HepG2 (cell line): ENCODE results near the gene C14orf119. TPM values are rescaled to one million over a fixed set of nuclear protein-coding genes. Genes with fewer than 3 reads are reported as not detected.

Source experiments
- ATF1 ChIP-seq: IDR thresholded peaks from 2 replicates; pipeline ENCODE4 v1.6.1; 2016; ENCODE audit warnings: mild to moderate bottlenecking, control low read depth
- ATF7-NPFF ChIP-seq: sonication (generic); formaldehyde crosslinking; IDR thresholded peaks from 2 replicates; pipeline ENCODE4 v1.8.1; 2023; ENCODE audit warnings: mild to moderate bottlenecking, low read depth, missing genetic modification reagents, moderate library complexity
- GABPA ChIP-seq, 2 experiments: IDR thresholded peaks; 2 replicates each; pipeline ENCODE4 v1.6.1; 2011 to 2016; ENCODE audit warnings: low read depth in 2 of 2, low read length in 1 of 2, missing biosample characterization in 1 of 2, missing genetic modification characterization in 1 of 2
- HNF4A ChIP-seq: sonication (generic); formaldehyde crosslinking; IDR thresholded peaks from 2 replicates; pipeline ENCODE4 v1.4.0; 2020; ENCODE audit warnings: missing genetic modification reagents
- IKZF4 ChIP-seq: sonication (generic); formaldehyde crosslinking; IDR thresholded peaks from 2 replicates; pipeline ENCODE4 v1.5.1; 2020; ENCODE audit warnings: borderline replicate concordance, mild to moderate bottlenecking, low read depth, missing genetic modification reagents; ENCODE audit errors: not compliant biosample characterization
- KLF11 ChIP-seq: IDR thresholded peaks from 2 replicates; pipeline ENCODE4 v1.6.1; 2016; ENCODE audit warnings: missing compliant biosample characterization
- MTA1 ChIP-seq: sonication (generic); formaldehyde crosslinking; IDR thresholded peaks from 2 replicates; pipeline ENCODE4 v1.4.0; 2020; ENCODE audit warnings: missing genetic modification reagents, mild to moderate bottlenecking, borderline replicate concordance
- NFRKB ChIP-seq: fragments of 450-650 bp; IDR thresholded peaks from 2 replicates; pipeline ENCODE4 v1.6.1; 2017
- NR2C2 ChIP-seq: sonication (generic); formaldehyde crosslinking; IDR thresholded peaks from 2 replicates; pipeline ENCODE4 v1.4.0; 2020; ENCODE audit warnings: missing genetic modification reagents, mild to moderate bottlenecking, moderate library complexity, borderline replicate concordance
- SYNCRIP ChIP-seq: fragments of 200-400 bp; formaldehyde crosslinking; IDR thresholded peaks from 2 replicates; pipeline ENCODE4 v1.6.1; 2018; ENCODE audit warnings: mild to moderate bottlenecking, low read depth, low read length; ENCODE audit not compliant: insufficient read depth
- TAF15 ChIP-seq: fragments of 200-400 bp; formaldehyde crosslinking; IDR thresholded peaks from one replicate; pipeline ENCODE4 v1.6.1; 2018; ENCODE audit warnings: mild to moderate bottlenecking, low read depth, low read length; ENCODE audit not compliant: poor library complexity, severe bottlenecking
- ZNF234 ChIP-seq: sonication (generic); formaldehyde crosslinking; conservative IDR thresholded peaks from 2 replicates; pipeline ENCODE4 v1.5.1; 2020; ENCODE audit warnings: mild to moderate bottlenecking, missing genetic modification reagents
- ZNF263 ChIP-seq: sonication (generic); formaldehyde crosslinking; IDR thresholded peaks from 2 replicates; pipeline ENCODE4 v1.4.0; 2020; ENCODE audit warnings: missing genetic modification reagents
- ZNF264 ChIP-seq: sonication (generic); formaldehyde crosslinking; IDR thresholded peaks from 2 replicates; pipeline ENCODE4 v1.4.0; 2020; ENCODE audit warnings: missing genetic modification reagents
- ZNF282 ChIP-seq: fragments of 450-650 bp; IDR thresholded peaks from 2 replicates; pipeline ENCODE4 v1.6.1; 2018; ENCODE audit not compliant: partially characterized antibody
- ZNF761 ChIP-seq: sonication (generic); formaldehyde crosslinking; conservative IDR thresholded peaks from 2 replicates; pipeline ENCODE4 v1.4.0; 2020; ENCODE audit warnings: mild to moderate bottlenecking, missing genetic modification reagents
- ZNF766 ChIP-seq: sonication (generic); formaldehyde crosslinking; IDR thresholded peaks from 2 replicates; pipeline ENCODE4 v1.5.0; 2020; ENCODE audit warnings: missing genetic modification reagents, borderline replicate concordance
- polyA plus RNA-seq, 8 experiments: library from polyadenylated mRNA; depleted of rRNA in 3 of 8; stranded (reverse) in 7 of 8; unstranded in 1 of 8; fragments of >200 nt; fragmentation: Illumina TruSeq in 4 of 8; extraction: Trizol in 4 of 8; gene quantifications; 2 replicates each; pipeline versions ENCODE4 v1.2.1 to v1.2.3, GENCODE V29; 2011 to 2016; ENCODE audit warnings: low read depth in 4 of 8, missing spikeins in 1 of 8, mixed read lengths in 1 of 8; ENCODE audit not compliant: insufficient read depth in 1 of 8
- total RNA-seq, 5 experiments: library from RNA; depleted of rRNA; stranded (reverse); fragments of >200 nt; fragmentation: Illumina TruSeq; extraction: Trizol; gene quantifications; 2 replicates each; pipeline ENCODE4 v1.2.3, GENCODE V29; 2016; ENCODE audit warnings: low read depth in 1 of 5
- TF ChIP-seq, protein P1 (sequence below): sonication (generic); formaldehyde crosslinking; IDR thresholded peaks from 2 replicates; pipeline ENCODE4 v1.4.0; 2020; ENCODE audit warnings: missing genetic modification reagents, mild to moderate bottlenecking, borderline replicate concordance
- TF ChIP-seq, protein P2 (sequence below): sonication (generic); formaldehyde crosslinking; IDR thresholded peaks from 2 replicates; pipeline ENCODE4 v1.4.0; 2020; ENCODE audit warnings: missing genetic modification reagents, mild to moderate bottlenecking, borderline replicate concordance
- TF ChIP-seq, protein P3 (sequence below): sonication (generic); formaldehyde crosslinking; IDR thresholded peaks from 2 replicates; pipeline ENCODE4 v1.5.0; 2020; ENCODE audit warnings: missing genetic modification reagents
- TF ChIP-seq, protein P4 (sequence below): sonication (generic); formaldehyde crosslinking; IDR thresholded peaks from 2 replicates; pipeline ENCODE4 v1.9.0; 2022; ENCODE audit warnings: missing genetic modification reagents, mild to moderate bottlenecking, borderline replicate concordance

C14orf119 gene
- total and polyA plus RNA-seq, 2 of the 13 experiments (the other 11 are each of a cell fraction or from before 2014, with no cell fraction given), result 117 to 206 TPM

DNA sequence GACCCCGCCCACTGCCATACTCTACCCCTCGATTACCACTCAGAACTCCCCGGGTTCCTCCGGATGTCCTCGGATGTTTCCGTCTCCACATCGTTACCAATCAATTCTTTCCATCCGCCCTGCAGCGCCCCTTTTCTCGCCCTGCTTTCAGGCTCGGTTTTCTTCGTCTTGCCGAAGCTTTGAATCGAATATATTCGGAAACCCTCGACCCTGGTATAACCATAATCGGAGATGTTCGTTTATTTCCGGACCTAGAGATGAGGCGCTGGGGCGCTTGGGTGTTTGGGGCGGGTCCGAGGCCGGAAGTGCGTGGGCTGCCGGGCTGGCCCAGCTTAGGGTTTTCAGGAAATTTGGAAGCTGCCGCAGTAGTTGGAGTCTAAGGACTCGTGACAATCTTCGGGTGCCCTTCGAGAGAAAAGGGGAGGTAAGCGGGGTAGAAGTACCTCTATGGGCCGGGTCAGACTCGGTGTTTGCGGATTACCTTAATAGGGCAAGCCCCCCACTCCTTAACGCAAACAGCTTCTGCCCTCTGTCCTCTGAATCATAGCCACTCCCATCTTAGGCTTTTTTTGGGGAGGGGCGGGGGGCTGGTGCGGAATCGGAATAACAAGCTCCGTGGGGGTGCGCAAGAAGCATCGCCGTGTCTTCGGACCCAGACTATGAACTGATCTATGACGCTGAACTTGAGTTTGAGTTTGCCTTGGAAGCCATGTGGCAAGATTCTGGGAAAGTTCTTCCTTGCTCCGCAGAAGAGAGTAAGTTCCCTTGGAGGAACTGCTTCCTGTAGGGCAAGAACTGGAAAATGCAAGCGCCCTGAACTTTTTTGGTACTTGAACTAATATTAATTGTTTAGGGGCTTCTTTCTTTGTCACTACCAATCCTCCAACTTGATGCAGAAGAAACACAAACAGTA lies at the start of gene C14orf119 (continued):
- TF ChIP-seq, protein P1, sequence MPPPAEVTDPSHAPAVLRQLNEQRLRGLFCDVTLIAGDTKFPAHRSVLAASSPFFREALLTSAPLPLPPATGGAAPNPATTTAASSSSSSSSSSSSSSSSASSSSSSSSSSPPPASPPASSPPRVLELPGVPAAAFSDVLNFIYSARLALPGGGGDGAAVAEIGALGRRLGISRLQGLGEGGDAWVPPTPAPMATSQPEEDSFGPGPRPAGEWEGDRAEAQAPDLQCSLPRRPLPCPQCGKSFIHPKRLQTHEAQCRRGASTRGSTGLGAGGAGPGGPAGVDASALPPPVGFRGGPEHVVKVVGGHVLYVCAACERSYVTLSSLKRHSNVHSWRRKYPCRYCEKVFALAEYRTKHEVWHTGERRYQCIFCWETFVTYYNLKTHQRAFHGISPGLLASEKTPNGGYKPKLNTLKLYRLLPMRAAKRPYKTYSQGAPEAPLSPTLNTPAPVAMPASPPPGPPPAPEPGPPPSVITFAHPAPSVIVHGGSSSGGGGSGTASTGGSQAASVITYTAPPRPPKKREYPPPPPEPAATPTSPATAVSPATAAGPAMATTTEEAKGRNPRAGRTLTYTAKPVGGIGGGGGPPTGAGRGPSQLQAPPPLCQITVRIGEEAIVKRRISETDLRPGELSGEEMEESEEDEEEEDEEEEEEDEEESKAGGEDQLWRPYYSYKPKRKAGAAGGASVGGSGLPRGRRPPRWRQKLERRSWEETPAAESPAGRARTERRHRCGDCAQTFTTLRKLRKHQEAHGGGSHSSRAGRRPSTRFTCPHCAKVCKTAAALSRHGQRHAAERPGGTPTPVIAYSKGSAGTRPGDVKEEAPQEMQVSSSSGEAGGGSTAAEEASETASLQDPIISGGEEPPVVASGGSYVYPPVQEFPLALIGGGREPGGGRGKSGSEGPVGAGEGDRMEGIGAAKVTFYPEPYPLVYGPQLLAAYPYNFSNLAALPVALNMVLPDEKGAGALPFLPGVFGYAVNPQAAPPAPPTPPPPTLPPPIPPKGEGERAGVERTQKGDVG (CRISPR knock-in tag), result 0 out of 2 replicates have a peak, but pooled peaks have one; percentile 18
- TF ChIP-seq, protein P2, sequence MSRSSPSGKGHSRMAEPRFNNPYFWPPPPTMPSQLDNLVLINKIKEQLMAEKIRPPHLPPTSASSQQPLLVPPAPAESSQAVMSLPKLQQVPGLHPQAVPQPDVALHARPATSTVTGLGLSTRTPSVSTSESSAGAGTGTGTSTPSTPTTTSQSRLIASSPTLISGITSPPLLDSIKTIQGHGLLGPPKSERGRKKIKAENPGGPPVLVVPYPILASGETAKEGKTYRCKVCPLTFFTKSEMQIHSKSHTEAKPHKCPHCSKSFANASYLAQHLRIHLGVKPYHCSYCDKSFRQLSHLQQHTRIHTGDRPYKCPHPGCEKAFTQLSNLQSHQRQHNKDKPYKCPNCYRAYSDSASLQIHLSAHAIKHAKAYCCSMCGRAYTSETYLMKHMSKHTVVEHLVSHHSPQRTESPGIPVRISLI (CRISPR knock-in tag), result peak; percentile 84
- no peak for TF ChIP-seq NFRKB
- no peak; the same call in 1 of the 2 replicates for TF ChIP-seq ZNF761
- TF ChIP-seq, protein P3, sequence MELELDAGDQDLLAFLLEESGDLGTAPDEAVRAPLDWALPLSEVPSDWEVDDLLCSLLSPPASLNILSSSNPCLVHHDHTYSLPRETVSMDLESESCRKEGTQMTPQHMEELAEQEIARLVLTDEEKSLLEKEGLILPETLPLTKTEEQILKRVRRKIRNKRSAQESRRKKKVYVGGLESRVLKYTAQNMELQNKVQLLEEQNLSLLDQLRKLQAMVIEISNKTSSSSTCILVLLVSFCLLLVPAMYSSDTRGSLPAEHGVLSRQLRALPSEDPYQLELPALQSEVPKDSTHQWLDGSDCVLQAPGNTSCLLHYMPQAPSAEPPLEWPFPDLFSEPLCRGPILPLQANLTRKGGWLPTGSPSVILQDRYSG, result no peak
- peak; percentile 77; the same call in 1 of the 2 replicates for TF ChIP-seq ZNF264 (CRISPR knock-in tag)
- no peak for TF ChIP-seq GABPA (IDR thresholded peaks at IDR 0.05; ENCODE audit: low read depth, low read length)
- TF ChIP-seq GABPA (CRISPR knock-in tag; IDR thresholded peaks at IDR 0.05; ENCODE audit: low read depth), result no peak
- TF ChIP-seq KLF11 (CRISPR knock-in tag), result peak; percentile 50; the same call in 1 of the 2 replicates
- peak; percentile 71 for TF ChIP-seq NR2C2 (CRISPR knock-in tag)
- TF ChIP-seq ATF7-NPFF (CRISPR knock-in tag), result peak; percentile 89
- TF ChIP-seq MTA1 (CRISPR knock-in tag), result no peak
- peak; percentile 84; the same call in 1 of the 2 replicates for TF ChIP-seq ZNF766 (CRISPR knock-in tag)
- TF ChIP-seq TAF15, result no peak
- peak; percentile 42 for TF ChIP-seq IKZF4 (CRISPR knock-in tag)
- TF ChIP-seq ZNF282, result no peak
- peak; percentile 23; the same call in 1 of the 2 replicates for TF ChIP-seq ZNF263 (CRISPR knock-in tag)
- TF ChIP-seq HNF4A, result peak; percentile 53; the same call in 1 of the 2 replicates
- TF ChIP-seq ZNF234 (CRISPR knock-in tag), result no peak
- peak; percentile 88 for TF ChIP-seq ATF1 (CRISPR knock-in tag)
- TF ChIP-seq, protein P4, sequence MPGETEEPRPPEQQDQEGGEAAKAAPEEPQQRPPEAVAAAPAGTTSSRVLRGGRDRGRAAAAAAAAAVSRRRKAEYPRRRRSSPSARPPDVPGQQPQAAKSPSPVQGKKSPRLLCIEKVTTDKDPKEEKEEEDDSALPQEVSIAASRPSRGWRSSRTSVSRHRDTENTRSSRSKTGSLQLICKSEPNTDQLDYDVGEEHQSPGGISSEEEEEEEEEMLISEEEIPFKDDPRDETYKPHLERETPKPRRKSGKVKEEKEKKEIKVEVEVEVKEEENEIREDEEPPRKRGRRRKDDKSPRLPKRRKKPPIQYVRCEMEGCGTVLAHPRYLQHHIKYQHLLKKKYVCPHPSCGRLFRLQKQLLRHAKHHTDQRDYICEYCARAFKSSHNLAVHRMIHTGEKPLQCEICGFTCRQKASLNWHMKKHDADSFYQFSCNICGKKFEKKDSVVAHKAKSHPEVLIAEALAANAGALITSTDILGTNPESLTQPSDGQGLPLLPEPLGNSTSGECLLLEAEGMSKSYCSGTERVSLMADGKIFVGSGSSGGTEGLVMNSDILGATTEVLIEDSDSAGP (CRISPR knock-in tag), result no peak
- TF ChIP-seq SYNCRIP, result no peak
